Hepatocyte (in vitro differentiated cells): ENCODE results near the gene C3orf20.

Experiments
- CTCF ChIP-seq: fragments of 200-600 bp; sonication (generic); IDR thresholded peaks from 2 replicates; pipeline ENCODE4 v1.5.1; 2016; ENCODE audit warnings: antibody characterized with exemption, mild to moderate bottlenecking; ENCODE audit not compliant: poor library complexity
- EZH2 ChIP-seq: fragments of 200-600 bp; sonication (generic); IDR thresholded peaks from 2 replicates; pipeline ENCODE4 v1.6.1; 2016; ENCODE audit warnings: antibody characterized with exemption, mild to moderate bottlenecking, borderline replicate concordance

- no peak for TF ChIP-seq EZH2
- no peak for TF ChIP-seq CTCF
Measured at GRCh38 chr3:14725564-14726440, 50.9 kb downstream of the C3orf20 start.
